HepG2 (cell line): ENCODE data around the gene HYOU1. TPM values are rescaled to one million over a fixed set of nuclear protein-coding genes. Genes with fewer than 3 reads are reported as not detected.

Experiments
- CC2D1A ChIP-seq: sonication (generic); formaldehyde crosslinking; IDR thresholded peaks from 2 replicates; pipeline ENCODE4 v1.8.1; 2023; ENCODE audit warnings: mild to moderate bottlenecking, missing genetic modification reagents
- CEBPG ChIP-seq: IDR thresholded peaks from 2 replicates; pipeline ENCODE4 v1.6.1; 2016
- CSRNP2 ChIP-seq: sonication (generic); formaldehyde crosslinking; conservative IDR thresholded peaks from 2 replicates; pipeline ENCODE4 v1.8.0; 2022; ENCODE audit warnings: low read depth, missing genetic modification reagents
- EP300 ChIP-seq, 3 experiments: sonication (generic) in 1 of 3; formaldehyde crosslinking in 1 of 3; IDR thresholded peaks; 2 replicates each; pipeline versions ENCODE4 v1.5.1 to v1.6.1; 2011 to 2020; ENCODE audit warnings: low read depth in 2 of 3, low read length in 2 of 3, borderline replicate concordance in 1 of 3, improper control_type of control experiment in 1 of 3, mild to moderate bottlenecking in 1 of 3, missing genetic modification reagents in 1 of 3, moderate library complexity in 1 of 3
- GABPA ChIP-seq, 2 experiments: IDR thresholded peaks; 2 replicates each; pipeline ENCODE4 v1.6.1; 2011 to 2016; ENCODE audit warnings: low read depth in 2 of 2, low read length in 1 of 2, missing biosample characterization in 1 of 2, missing genetic modification characterization in 1 of 2
- KDM3A ChIP-seq: IDR thresholded peaks from 2 replicates; pipeline ENCODE4 v1.6.1; 2018; ENCODE audit warnings: low read depth, missing compliant biosample characterization
- MEIS1 ChIP-seq: sonication (generic); formaldehyde crosslinking; IDR thresholded peaks from 2 replicates; pipeline ENCODE4 v1.9.0; 2021; ENCODE audit warnings: mild to moderate bottlenecking, missing genetic modification reagents, moderate library complexity, borderline replicate concordance
- NCOA2 ChIP-seq: sonication (generic); formaldehyde crosslinking; IDR thresholded peaks from 2 replicates; pipeline ENCODE4 v1.8.0; 2022; ENCODE audit warnings: inconsistent platforms
- REPIN1 ChIP-seq: sonication (generic); formaldehyde crosslinking; IDR thresholded peaks from 2 replicates; pipeline ENCODE4 v1.8.0; 2022; ENCODE audit warnings: missing genetic modification reagents, low read depth, mild to moderate bottlenecking, borderline replicate concordance
- SAP130 ChIP-seq: IDR thresholded peaks from 2 replicates; pipeline ENCODE4 v1.6.1; 2016; ENCODE audit warnings: low read depth
- ZBTB40 ChIP-seq, 2 experiments: fragments of 450-650 bp in 1 of 2; sonication (generic) in 1 of 2; formaldehyde crosslinking in 1 of 2; IDR thresholded peaks; 2 replicates each; pipeline versions ENCODE4 v1.6.1 to v1.8.0; 2016 to 2022; ENCODE audit warnings: antibody characterized with exemption in 1 of 2, mild to moderate bottlenecking in 1 of 2, missing genetic modification reagents in 1 of 2
- ZNF563 ChIP-seq: sonication (generic); formaldehyde crosslinking; IDR thresholded peaks from 2 replicates; pipeline ENCODE4 v1.8.0; 2022; ENCODE audit warnings: mild to moderate bottlenecking, moderate library complexity, missing genetic modification reagents
- ZNF75D ChIP-seq: sonication (generic); formaldehyde crosslinking; IDR thresholded peaks from 2 replicates; pipeline ENCODE4 v1.8.1; 2023; ENCODE audit warnings: missing genetic modification reagents, mild to moderate bottlenecking, borderline replicate concordance
- ZNF790 ChIP-seq: sonication (generic); formaldehyde crosslinking; IDR thresholded peaks from 2 replicates; pipeline ENCODE4 v1.8.0; 2022; ENCODE audit warnings: missing genetic modification reagents, mild to moderate bottlenecking, borderline replicate concordance
- ZNF850 ChIP-seq: sonication (generic); formaldehyde crosslinking; conservative IDR thresholded peaks from 2 replicates; pipeline ENCODE4 v1.9.0; 2021; ENCODE audit warnings: mild to moderate bottlenecking, missing genetic modification reagents
- ZNF891 ChIP-seq: sonication (generic); formaldehyde crosslinking; IDR thresholded peaks from 2 replicates; pipeline ENCODE4 v1.5.0; 2020; ENCODE audit warnings: mild to moderate bottlenecking, missing genetic modification reagents
- polyA plus RNA-seq, 8 experiments: library from polyadenylated mRNA; depleted of rRNA in 3 of 8; stranded (reverse) in 7 of 8; unstranded in 1 of 8; fragments of >200 nt; fragmentation: Illumina TruSeq in 4 of 8; extraction: Trizol in 4 of 8; gene quantifications; 2 replicates each; pipeline versions ENCODE4 v1.2.1 to v1.2.3, GENCODE V29; 2011 to 2016; ENCODE audit warnings: low read depth in 4 of 8, missing spikeins in 1 of 8, mixed read lengths in 1 of 8; ENCODE audit not compliant: insufficient read depth in 1 of 8
- total RNA-seq, 5 experiments: library from RNA; depleted of rRNA; stranded (reverse); fragments of >200 nt; fragmentation: Illumina TruSeq; extraction: Trizol; gene quantifications; 2 replicates each; pipeline ENCODE4 v1.2.3, GENCODE V29; 2016; ENCODE audit warnings: low read depth in 1 of 5

Gene HYOU1
- total and polyA plus RNA-seq, 2 of the 13 experiments (the other 11 are each of a cell fraction or from before 2014, with no cell fraction given) = 127 to 155 TPM

DNA sequence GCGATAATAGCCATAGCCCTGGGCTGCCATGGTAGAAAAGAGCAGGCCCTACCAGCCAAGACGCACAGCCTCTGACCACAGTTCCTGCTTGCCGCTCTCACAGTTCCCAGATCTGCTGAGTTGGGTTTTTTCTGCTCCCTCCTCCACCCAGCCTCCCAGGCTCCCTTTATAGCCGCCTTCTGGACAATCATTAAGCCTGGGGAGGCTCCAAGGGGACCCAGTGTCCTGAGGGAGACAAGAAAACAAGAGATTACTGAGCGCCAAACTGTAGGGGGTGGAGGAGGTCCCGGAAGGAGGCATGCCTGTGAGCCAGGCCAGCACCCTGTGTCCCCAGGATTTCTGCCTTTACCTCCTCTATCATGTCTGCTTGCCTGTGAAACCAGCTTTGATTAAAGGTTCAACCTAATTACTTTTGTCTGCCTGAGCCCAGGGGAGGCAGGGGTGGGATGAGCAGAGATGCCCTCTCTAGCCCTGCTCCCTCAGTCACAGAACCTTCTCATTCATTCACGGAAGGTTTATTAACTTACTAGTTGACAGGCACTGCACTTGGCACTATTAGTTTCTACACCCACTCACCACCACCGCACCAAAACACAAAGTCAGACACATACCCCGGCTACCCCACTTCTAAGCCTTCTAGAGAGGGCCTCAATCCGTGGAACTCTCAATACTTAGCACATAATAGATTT lies 27.5 kb downstream of the HYOU1 start (continued):
- TF ChIP-seq ZBTB40 (IDR thresholded peaks at IDR 0.05) = no peak
- TF ChIP-seq ZBTB40 (CRISPR knock-in tag; IDR thresholded peaks at IDR 0.05) = no peak
- peak; percentile 13; the same call in 1 of the 2 replicates for TF ChIP-seq CEBPG (CRISPR knock-in tag)
- TF ChIP-seq NCOA2 (CRISPR knock-in tag) = peak; percentile 50; the same call in 1 of the 2 replicates
- TF ChIP-seq EP300 (IDR thresholded peaks at IDR 0.05; ENCODE audit: low read depth in 2 of 2, low read length in 2 of 2) = peak in 1 of 2 experiments; percentile 38; a peak in 1 of 4 replicates
- no peak for TF ChIP-seq EP300 (CRISPR knock-in tag; IDR thresholded peaks at IDR 0.05; ENCODE audit: borderline replicate concordance)
- TF ChIP-seq CC2D1A (CRISPR knock-in tag) = no peak
- peak; percentile 92 for TF ChIP-seq SAP130 (CRISPR knock-in tag)
- TF ChIP-seq CSRNP2 (CRISPR knock-in tag) = no peak
- TF ChIP-seq ZNF891 (CRISPR knock-in tag) = no peak
- TF ChIP-seq ZNF563 (CRISPR knock-in tag) = 0 out of 2 replicates have a peak, but pooled peaks have one; percentile 21
- no peak for TF ChIP-seq ZNF75D (CRISPR knock-in tag)
- TF ChIP-seq MEIS1 (CRISPR knock-in tag) = peak; percentile 29; the same call in 1 of the 2 replicates
- TF ChIP-seq REPIN1 (CRISPR knock-in tag) = peak; percentile 39; the same call in 1 of the 2 replicates
- TF ChIP-seq GABPA (IDR thresholded peaks at IDR 0.05; ENCODE audit: low read depth, low read length) = no peak
- TF ChIP-seq GABPA (CRISPR knock-in tag; IDR thresholded peaks at IDR 0.05; ENCODE audit: low read depth) = peak; percentile 47
- no peak for TF ChIP-seq ZNF850
- TF ChIP-seq KDM3A = no peak
- TF ChIP-seq ZNF790 (CRISPR knock-in tag) = no peak
